Astrocyte of the cerebellum (primary cell): Measurements from ENCODE around the gene RIC8A.

ENCODE experiments used
- DNase-seq: peaks from one replicate; pipeline ENCODE4 v3.0.0-alpha.2; 2011; ENCODE audit warnings: low read depth
- H3K4me3 ChIP-seq: 2 replicates; pipeline ENCODE4 v1.5.1; 2011; ENCODE audit warnings: mild to moderate bottlenecking, low read depth, low read length, moderate library complexity
- CTCF ChIP-seq: IDR thresholded peaks from 2 replicates; pipeline ENCODE4 v1.5.1; 2012; ENCODE audit warnings: low read length, low read depth, moderate library complexity, mild to moderate bottlenecking; ENCODE audit errors: missing control alignments
- in situ Hi-C: cut with HindIII; loops from 2 replicates; pipeline ENCODE4 v1.10.0; 2017; ENCODE audit warnings: low sequenced_read_pairs

RIC8A gene

GRCh38 chr11:210122-210802 is 2.8 kb downstream of the RIC8A start:
- no peak for TF ChIP-seq CTCF
- in situ Hi-C loops = no loop called here
- H3K4me3 ChIP-seq = peak overlapping the region; percentile 94
- DNase-seq = peak; percentile 42

DNA sequence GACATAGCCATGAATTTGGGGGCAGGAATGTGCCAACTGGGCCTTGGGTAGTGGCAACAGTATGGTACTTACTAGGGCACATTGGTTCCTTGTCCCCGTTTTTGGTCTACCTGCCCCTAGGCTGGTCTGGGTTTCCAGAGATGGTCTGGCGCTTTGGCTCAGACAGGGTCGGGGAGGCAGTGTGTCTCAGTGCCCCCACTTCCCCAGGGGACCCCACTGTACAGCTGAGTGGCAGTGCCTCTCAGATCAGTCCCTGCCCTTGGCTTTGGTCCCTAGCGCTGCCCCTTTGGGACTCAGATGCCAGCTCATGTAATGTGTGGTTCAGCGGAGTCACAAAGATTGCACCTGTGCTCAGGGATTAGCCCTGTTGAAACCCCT is 3.3 kb downstream of the RIC8A start:
- H3K4me3 ChIP-seq = peak overlapping the region; percentile 94
- no peak for TF ChIP-seq CTCF
- DNase-seq = no peak
- in situ Hi-C loops = no loop called here

- H3K4me3 ChIP-seq = no peak overlapping the region
- DNase-seq = no peak
- TF ChIP-seq CTCF = no peak
- in situ Hi-C loops = no loop called here
Measured at GRCh38 chr11:211295-211694, 3.8 kb downstream of the RIC8A start.

DNA sequence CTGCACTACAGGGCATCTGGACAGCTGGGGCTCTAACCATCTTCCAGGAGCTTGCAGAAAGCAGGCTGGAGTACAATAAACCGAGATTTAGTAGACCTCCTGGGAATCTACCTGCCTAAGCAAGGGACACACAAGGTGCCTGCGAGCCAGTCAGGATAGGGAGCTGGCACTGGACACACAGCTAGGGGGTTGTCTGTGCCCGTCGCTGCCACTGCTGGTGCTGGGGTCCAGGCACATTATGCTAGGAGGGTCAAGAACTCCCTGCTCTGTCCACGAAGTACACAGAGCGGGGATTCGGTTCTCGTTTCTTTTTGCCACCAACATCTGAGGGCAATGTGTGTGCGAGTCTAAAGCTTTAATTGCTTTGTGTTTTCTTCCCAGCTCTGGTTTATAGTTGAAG is 4.2 kb downstream of the RIC8A start:
- TF ChIP-seq CTCF = no peak
- in situ Hi-C loops = no loop called here
- no peak for DNase-seq
- no peak overlapping the region for H3K4me3 ChIP-seq

DNA sequence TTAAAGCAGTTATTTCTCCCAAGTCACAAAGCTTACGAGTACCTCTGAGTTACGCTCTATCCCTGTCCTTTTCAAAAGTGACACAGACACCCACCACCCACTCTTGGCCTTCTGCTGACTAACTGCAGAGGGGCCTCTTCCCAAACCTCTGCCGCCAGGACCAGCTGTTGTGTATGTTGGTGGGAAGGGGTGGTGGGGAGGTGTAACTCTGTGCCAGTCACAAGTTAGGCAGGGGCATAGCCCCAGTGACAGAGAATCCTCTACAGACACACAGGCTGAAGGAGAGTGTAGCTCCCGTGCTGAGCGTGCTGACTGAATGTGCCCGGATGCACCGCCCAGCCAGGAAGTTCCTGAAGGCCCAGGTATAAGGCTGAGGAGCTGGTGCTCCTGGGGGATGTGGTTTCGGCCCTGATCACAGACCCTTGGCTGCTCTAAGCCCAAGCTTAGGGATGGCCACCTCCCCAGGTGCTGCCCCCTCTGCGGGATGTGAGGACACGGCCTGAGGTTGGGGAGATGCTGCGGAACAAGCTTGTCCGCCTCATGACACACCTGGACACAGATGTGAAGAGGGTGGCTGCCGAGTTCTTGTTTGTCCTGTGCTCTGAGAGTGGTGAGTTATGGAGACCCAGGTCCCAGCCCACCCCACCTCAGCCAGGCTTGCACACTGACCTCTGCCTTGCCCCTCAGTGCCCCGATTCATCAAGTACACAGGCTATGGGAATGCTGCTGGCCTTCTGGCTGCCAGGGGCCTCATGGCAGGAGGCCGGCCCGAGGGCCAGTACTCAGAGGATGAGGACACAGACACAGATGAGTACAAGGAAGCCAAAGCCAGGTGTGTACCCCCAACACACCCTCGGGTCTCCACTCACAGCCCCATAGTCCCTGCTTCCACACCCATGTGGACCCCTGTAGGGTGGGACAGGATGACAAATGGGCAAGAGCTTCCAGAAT is 4.9 kb downstream of the RIC8A start:
- no peak for DNase-seq
- no peak for TF ChIP-seq CTCF
- no peak overlapping the region for H3K4me3 ChIP-seq
- in situ Hi-C loops = no loop called here

- DNase-seq = no peak
- TF ChIP-seq CTCF = no peak
- H3K4me3 ChIP-seq = no peak overlapping the region
- in situ Hi-C loops = no loop called here
Measured at GRCh38 chr11:213111-213510, 5.6 kb downstream of the RIC8A start.
